Measurements from ENCODE around the gene CUBN. TPM values are rescaled to one million over a fixed set of nuclear protein-coding genes. Genes with fewer than 3 reads are reported as not detected.

The CUBN gene
- total RNA-seq, 4 donors from 2014 or later: 9.2 to 38.9 (median 25.4) TPM

DNA sequence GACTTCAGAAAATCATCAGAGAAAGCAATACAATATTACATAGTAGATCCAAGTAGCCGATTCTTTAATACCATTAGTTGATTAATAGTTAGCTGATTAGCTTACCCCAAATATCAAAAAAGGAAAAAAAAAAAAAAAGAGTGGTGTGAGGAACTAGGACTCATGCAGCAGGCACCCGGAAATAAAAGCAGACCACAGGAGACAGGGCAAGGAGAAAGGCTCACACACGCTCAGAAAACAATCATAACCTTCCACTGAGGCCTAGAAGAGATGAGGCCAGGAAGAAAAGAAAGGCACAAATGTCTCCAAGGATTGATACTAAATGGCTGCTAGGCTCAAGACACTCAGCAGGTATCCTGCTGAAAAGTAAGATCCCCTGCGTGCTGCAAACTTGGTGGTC lies 45.9 kb upstream of the CUBN start:
- H3K27ac ChIP-seq: peak overlapping the region in 3 of 4 donors; percentile 11 to 75 (median 13)
- WGBS, 2 donors: 34% methylated on average over 4 of the region's 4 CpGs
- no peaks in the 10 kb centered on the region for H3K9me3 ChIP-seq
- H3K4me1 ChIP-seq: peaks cover 0 to 28% (median 3%) of the 10 kb centered on the region in 4 donors
- DNase-seq (ENCODE audit: low spot score in 2 of 2): no peak
- TF ChIP-seq CTCF (IDR thresholded peaks at IDR 0.05) (no peak), EP300 (IDR thresholded peaks at IDR 0.05) (no peak), POLR2A (IDR thresholded peaks at IDR 0.05) (no peak)
- H3K36me3 ChIP-seq: no peaks in the 10 kb centered on the region
- peak overlapping the region; percentile 0 to 33 (median 13) for H3K4me3 ChIP-seq
- H3K27me3 ChIP-seq: no peaks in the 10 kb centered on the region

DNA sequence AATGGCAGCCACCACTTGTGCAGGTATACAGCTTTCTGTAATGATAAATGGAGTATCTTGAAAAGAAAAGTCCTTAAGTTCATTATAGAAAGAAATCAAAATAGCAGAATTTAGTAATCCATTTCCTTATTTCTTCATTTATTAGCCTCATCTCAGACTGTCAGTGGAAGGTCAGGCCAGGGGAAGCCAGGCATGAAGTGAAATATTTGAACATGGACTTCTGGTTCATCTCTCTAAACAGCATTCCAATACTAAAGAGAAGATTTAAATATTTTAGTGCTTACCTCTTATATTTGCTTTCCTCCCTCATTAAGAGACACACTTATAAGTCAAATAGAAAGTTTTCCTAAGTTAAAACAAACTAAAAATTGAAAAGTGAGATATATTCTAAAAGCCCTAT lies 45.0 kb upstream of the CUBN start:
- TF ChIP-seq EP300 (IDR thresholded peaks at IDR 0.05) (no peak), CTCF (IDR thresholded peaks at IDR 0.05) (no peak), POLR2A (IDR thresholded peaks at IDR 0.05) (no peak)
- Histone ChIP-seq H3K4me1 (peaks cover 0 to 28% (median 3%) of the 10 kb centered on the region in 4 donors), H3K4me3 (no peak overlapping the region)

DNA sequence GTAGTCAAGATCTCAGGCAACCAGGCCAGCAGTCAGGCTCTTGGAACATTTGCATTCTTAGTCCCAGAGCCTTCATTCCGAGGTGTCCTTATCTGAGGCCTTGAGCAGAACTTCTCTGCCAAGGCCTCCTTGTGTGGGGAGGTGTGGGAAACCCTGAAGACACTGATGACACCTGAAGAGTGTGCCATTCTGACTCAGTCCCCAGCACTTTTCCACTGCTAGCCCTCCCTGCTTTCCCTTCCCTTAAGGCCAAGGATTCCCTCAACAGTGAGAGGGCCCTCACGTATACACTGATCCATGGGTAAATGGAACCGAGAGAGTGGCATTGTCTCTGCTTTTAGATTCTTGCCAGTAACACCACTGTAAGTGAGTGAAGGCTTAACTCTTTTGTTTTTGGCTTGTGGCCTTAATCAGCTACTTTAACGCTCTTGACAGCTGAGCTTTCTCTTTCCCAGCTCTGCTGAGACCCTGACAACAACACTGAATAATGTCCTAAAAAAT lies 41.6 kb upstream of the CUBN start:
- H3K4me1 ChIP-seq: peaks cover 0 to 23% (median 0%) of the 10 kb centered on the region in 4 donors
- WGBS, 2 donors: 61 to 71% methylated on average over 4 of the region's 4 CpGs
- TF ChIP-seq CTCF (IDR thresholded peaks at IDR 0.05) (no peak), POLR2A (IDR thresholded peaks at IDR 0.05) (no peak), EP300 (IDR thresholded peaks at IDR 0.05) (no peak)
- H3K36me3 ChIP-seq: peaks cover 0 to 6% (median 0%) of the 10 kb centered on the region in 3 donors
- no peak overlapping the region for H3K4me3 ChIP-seq
- H3K9me3 ChIP-seq: no peaks in the 10 kb centered on the region
- DNase-seq (ENCODE audit: low spot score in 2 of 2): no peak
- no peaks in the 10 kb centered on the region for H3K27me3 ChIP-seq
- H3K27ac ChIP-seq: peak overlapping the region in 3 of 4 donors; percentile 35 to 64 (median 58)

More for the DNA sequence above, 45.0 kb upstream of the CUBN start:
- Histone ChIP-seq H3K36me3 (no peaks in the 10 kb centered on the region), H3K27me3 (no peaks in the 10 kb centered on the region), H3K27ac (peak overlapping the region in 1 of 4 donors; percentile 75), H3K9me3 (no peaks in the 10 kb centered on the region)
- no peak for DNase-seq (ENCODE audit: low spot score in 2 of 2)

DNA sequence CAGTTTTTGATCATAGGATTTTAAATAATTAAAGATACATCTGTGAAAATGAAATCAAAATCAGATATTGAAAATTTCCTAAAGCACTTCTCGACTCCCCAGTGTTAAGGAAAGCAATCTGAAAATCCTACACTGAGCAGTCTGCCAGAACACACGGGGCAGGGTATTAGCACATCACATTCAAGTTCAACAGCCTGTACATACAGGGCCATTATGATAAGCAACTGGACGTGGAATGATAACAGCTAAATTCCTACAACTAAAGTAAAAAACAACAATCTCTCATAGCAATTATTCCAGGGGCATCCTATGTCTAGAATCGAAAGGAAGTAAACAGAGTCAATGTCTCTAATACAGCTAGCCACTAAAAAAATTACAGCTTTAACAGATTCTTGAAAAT lies 40.2 kb upstream of the CUBN start:
- Histone ChIP-seq H3K9me3 (no peaks in the 10 kb centered on the region), H3K27ac (peak overlapping the region in 2 of 4 donors; percentile 12 to 64), H3K36me3 (peaks cover 0 to 6% (median 0%) of the 10 kb centered on the region in 3 donors), H3K4me3 (no peak overlapping the region), H3K27me3 (no peaks in the 10 kb centered on the region), H3K4me1 (peaks cover 0 to 12% (median 0%) of the 10 kb centered on the region in 4 donors)
- DNase-seq (ENCODE audit: low spot score in 2 of 2): no peak
- 52 to 61% methylated on average over 4 of the region's 4 CpGs for WGBS, 2 donors
- TF ChIP-seq EP300 (IDR thresholded peaks at IDR 0.05) (no peak), POLR2A (IDR thresholded peaks at IDR 0.05) (no peak), CTCF (IDR thresholded peaks at IDR 0.05) (no peak)

DNA sequence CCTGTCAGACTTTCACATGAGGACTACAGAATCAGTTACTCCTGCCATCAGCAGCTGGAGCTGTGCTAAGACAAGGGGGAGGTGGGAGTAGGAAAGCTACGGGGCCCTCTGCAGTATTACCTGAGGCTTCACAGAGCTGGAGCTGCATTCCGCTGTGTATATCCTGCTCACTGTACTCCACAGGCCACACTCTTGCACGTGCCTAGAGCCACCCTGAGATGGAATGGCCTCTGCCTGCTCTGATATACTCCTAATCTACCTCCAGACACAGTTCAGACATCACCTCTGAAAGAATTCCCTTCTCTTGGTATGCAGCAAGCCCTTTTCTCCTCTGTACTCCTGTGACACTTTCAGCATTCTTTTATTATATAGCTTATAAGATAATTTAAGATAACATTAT lies 37.1 kb upstream of the CUBN start:
- Histone ChIP-seq H3K36me3 (peaks cover 0 to 6% (median 0%) of the 10 kb centered on the region in 3 donors), H3K9me3 (no peaks in the 10 kb centered on the region), H3K27me3 (no peaks in the 10 kb centered on the region), H3K4me3 (no peak overlapping the region), H3K4me1 (peaks cover 0 to 8% (median 0%) of the 10 kb centered on the region in 4 donors), H3K27ac (no peak overlapping the region)
- no peak for DNase-seq (ENCODE audit: low spot score in 2 of 2)
- TF ChIP-seq POLR2A (IDR thresholded peaks at IDR 0.05) (no peak), CTCF (IDR thresholded peaks at IDR 0.05) (no peak), EP300 (IDR thresholded peaks at IDR 0.05) (no peak)
- 78% methylated on average over 3 of the region's 3 CpGs for WGBS, 2 donors

All from tibial nerve (tissue), 4 donors.